Measurements from ENCODE around the gene IL31.
"Not testable (repeated sequence)": the region's sequence is repeated elsewhere in the genome, so short reads cannot be mapped to it uniquely, and the experiment has no call there.

The IL31 gene

DNA sequence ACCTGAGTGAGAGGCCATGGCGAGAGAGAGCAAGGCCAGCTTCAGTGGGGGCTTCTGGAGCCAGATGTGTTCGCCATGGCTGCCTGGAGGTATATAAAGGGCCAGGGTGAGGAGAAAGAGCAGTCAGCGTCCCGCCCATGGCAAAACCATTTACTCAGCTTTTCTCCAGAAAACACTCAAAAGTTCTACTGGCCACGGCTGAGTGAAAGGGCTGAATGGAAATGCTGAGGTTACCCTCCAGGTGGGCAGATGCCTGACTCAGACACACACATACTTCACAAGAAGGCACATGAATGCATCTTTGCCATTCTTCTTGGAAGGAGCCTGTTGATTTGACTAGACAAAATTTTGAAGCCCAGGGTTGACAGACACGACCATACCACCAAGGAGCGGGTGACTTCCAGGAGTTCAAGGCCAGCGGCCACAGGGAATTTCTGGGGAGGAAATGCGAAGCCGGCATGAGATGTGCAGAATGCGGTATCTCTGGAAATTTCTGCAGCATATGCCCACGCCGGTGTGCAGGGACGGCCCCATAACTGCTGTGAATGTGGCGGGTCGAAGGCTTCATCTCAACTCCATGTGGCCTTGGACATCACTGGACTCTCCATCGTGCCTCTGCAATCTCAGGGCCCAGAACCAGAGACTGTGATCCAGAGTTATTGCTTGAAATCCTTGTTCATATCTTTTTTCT is at the start of gene IL31:
TSS of gene IL31 (minus strand) at position 67 of the 691 bp plus-strand sequence. CDS start at position 18, 49 bp downstream.
- no peak for DNase-seq

GRCh38 chr12:122216445-122216844 is 42.4 kb upstream of the IL31 start:
- DNase-seq = no peak

DNA sequence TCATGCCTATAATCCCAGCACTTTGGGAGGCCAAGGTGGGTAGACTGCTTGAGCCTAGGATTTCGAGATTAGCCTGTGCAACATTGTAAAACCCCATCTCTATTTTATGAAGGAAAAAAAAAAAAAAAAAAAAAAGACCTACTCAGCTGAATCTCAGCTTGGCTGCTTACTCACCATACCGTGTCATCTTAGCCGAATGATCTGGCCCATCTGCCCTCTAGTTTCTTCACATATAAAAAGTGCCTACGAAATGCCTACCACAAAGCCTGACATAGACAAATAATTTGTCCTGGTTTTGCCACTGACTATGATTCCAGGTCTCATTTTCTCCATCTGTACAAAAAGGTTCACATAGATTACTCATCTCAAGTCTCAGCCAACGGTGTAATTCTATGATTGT is 41.8 kb upstream of the IL31 start:
- no peak for DNase-seq

GRCh38 chr12:122208073-122208820 is 34.2 kb upstream of the IL31 start:
- no peak for DNase-seq

- no peak for DNase-seq
These were observed 33.4 kb upstream of the IL31 start for GRCh38 chr12:122207391-122207790.

DNA sequence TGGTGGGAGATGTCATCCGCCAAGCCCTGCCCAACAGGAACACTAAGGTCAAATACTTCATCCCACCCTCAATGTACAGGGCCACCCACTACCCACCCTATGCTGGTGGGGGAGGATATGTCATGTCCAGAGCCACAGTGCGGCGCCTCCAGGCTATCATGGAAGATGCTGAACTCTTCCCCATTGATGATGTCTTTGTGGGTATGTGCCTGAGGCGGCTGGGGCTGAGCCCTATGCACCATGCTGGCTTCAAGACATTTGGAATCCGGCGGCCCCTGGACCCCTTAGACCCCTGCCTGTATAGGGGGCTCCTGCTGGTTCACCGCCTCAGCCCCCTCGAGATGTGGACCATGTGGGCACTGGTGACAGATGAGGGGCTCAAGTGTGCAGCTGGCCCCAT is 33.0 kb upstream of the IL31 start:
- no peak for DNase-seq

GRCh38 chr12:122206111-122206881 is 32.3 kb upstream of the IL31 start:
- DNase-seq = no peak

GRCh38 chr12:122205053-122205925 is 31.3 kb upstream of the IL31 start:
- no peak for DNase-seq

- DNase-seq = no peak
These were observed 30.4 kb upstream of the IL31 start for GRCh38 chr12:122204167-122205052.

- peak; percentile 78 for DNase-seq
These were observed 29.5 kb upstream of the IL31 start, which contains the start of gene B3GNT4 for GRCh38 chr12:122203301-122204166. Gene B3GNT4 (plus strand): TSS chr12:122203709. CDS start chr12:122204619, 910 bp downstream.

- not testable (repeated sequence) for DNase-seq
These were observed 28.8 kb upstream of the IL31 start for GRCh38 chr12:122202811-122203210.

DNA sequence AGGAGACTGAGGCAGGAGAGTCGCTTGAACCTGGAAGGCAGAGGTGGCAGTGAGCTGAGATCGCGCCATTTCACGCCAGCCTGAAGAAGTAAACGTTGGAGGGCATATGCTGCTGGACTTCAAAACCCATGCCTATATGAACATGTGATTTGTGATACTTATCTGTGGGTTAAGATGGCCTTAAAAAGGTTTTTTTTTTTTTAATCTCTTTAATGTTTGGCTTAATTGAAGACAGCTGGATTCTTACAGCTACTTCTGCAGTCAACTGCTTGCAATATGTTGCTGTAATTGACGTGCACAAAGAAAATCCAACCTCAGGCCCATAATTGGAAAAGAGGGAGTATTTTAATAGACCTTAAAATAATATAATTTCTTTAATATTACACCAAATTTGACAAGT is 28.0 kb upstream of the IL31 start:
- no peak for DNase-seq

DNA sequence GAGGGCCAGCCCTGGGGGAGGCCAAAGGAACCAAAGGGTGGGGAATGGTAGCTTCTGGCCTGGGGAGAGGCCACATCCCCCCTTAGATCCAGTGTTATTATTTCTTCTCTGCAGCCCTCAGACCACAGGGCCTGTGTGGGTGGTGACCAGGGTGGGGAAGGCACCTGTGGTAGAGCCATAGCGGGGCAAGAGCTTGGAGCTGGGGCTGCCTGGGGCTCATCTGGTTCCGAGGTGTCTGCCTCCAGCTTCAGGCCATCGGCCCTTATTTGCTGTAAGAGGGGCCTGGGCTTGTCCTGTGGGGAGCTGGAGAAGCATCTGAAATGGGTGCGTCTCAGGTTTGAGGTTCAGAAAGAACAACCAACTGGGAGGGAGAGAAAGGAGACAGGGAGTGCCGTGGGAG is 27.4 kb upstream of the IL31 start:
- no peak for DNase-seq

DNA sequence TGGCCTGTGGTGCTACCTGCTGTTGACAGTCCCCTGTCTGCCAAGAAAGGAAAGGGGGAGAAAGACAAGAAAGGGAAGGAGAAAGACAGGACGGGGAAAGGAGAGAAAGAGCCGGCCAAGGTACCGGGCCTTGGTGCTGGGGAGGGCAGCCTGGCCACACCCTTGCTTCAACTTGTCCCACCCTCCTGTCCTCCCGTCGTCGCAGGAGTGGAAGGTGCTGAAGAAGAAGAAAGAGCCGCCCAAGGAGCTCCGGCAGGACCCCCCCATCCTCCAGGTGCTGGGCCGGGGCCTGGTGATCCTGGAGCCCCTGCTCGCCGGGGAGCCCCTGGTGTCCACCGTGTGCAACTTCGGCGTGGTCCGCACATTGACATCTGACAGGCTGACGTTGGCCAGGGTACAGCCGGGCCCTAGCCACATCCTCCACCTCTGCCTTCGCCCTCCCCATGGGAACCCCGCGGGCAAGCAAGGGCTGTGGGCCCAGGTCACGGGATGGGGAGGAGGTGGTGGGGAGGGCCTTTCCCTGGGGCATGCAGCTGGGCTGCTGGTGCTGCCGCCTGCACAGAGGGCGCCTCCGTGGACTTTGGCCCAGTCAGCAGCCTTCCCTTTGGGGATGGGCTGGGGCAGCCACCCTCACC is 26.6 kb upstream of the IL31 start:
- no peak for DNase-seq

DNA sequence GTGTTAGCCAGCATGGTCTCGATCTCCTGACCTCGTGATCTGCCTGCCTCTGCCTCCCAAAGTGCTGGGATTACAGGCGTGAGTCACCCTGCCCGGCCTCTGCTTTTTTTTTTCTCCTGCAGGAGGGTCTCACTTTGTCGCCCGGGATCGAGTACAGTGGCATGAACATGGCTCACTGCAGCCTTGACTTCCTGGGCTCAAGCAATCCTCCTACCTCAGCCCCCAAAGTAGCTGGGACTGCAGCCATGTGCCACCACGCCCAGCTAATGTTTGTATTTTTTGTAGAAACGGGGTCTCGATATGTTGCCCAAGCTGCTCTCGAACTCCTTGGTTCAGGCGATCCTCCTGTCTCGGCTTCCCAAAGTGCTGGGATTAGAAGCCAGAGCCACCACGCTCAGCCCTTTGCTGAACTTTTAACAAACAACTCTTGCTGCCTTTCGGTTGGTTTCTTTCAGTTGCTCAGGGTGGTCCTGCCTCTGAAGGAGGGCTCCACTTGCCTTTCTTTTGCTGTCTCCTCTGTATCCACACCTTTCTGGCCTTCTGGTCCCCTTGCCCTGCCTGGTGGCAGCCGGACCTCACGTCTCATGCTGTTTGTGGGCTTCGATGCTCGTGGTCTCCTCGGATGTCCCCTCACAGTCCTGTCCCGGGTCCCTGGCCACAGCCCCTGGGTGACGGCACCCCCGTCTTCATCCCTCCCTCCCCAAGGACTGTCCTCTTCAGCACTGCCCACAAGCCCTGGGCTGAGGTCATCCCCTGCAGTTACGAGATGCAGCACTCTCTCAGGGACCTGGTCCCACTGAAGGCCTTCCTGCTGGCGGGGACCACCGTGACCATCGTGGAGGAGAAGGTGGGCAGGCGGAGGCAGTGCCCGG is 25.7 kb upstream of the IL31 start:
- no peak for DNase-seq

DNA sequence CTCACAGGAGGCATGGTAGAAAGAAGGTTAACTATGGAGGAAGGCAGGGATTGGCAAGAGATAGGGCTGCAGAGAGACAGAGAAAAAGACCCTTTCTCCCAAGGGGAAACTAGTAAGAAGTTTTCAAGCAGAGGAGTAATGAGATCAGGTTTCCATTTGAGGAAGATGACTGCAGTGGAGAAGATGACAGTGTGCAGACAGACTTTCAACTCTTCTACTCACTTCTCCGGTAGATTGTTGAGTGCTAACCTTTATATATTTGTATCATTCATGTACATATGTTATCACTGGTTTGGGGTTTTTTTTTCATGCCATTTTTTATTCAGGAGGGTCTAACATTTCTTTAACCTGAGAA is 23.6 kb upstream of the IL31 start:
- no peak for DNase-seq

DNA sequence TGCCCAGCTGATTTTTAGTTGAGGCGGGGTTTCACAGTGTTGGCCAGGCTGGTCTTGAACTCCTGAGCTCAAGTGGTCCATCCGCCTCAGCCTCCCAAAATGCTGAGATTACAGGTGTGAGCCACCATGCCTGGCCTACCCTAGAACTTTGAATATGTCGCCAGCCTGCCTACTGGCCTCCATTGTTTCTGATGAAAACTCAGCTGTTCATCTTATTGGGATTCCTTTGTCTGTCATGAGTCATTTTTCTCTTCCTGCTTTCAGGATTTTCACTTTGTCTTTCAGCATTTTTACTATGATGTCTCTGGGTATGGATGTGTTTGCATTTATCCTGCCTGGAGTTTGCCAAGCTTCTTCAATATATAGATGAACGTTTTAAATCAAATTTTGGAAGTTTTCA is 21.4 kb upstream of the IL31 start:
- DNase-seq = no peak

DNA sequence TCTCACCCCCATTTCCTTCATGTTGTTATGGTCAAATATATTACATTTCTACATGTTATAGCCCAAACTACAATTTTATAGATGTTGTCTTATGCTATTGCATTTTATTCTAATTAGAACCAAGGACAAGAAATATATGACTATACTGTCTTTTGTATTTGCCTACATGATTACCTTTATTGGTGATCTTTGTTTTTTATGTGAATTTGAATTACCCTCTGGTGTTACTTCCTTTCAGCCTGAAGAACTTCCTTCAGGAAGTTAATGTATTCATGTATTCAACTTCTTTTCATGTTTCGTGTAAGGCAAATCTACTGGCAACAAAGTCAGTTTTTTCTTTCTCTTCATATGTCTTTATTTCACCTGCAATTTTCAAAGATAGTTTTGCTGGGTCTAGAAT is 20.8 kb upstream of the IL31 start:
- DNase-seq = no peak

GRCh38 chr12:122192441-122192840 is 18.4 kb upstream of the IL31 start:
- DNase-seq = no peak

Measured in 8988T (cell line).